ENCODE measurements around the gene PSMF1. TPM values are rescaled to one million over a fixed set of nuclear protein-coding genes. Genes with fewer than 3 reads are reported as not detected.

Gene PSMF1
- total RNA-seq, 1 experiment from 2014 or later, result 153 TPM

DNA sequence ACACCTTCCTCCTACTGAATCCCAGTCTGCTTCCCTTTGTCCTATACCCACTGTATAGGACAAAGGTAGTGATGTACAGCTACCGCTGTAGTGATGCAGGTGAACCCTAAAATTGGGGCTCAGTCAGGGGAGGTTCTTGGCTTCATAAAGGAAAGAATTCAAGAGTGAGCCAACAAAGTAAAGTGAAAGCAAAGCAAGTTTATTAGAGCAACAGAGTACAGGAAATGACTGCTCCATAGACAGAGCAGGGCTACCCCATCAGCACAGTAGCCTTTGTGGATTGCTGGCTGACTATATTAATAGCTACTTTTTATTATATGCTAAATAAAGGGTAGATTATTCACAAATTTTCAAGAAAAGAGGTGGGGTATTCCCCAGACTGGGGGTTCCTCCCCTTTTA is 81.6 kb downstream of the PSMF1 start:
- Histone ChIP-seq H4K20me1 (ENCODE audit: insufficient read depth) (no peaks in the 10 kb centered on the region), H3K27ac (ENCODE audit: low read depth, low read length) (no peak overlapping the region), H3K27me3 (ENCODE audit: insufficient read depth, low read length) (no peaks in the 10 kb centered on the region), H3K4me3 (replicated peaks in 1 of 2; ENCODE audit: low read depth in 1 of 2, low read length in 2 of 2) (no peak overlapping the region), H3K9me3 (ENCODE audit: control insufficient read depth in 1 of 2, insufficient read depth in 1 of 2, low read depth in 1 of 2, low read length in 2 of 2) (no peaks in the 10 kb centered on the region), H2AFZ (ENCODE audit: low read depth, low read length, poor library complexity, severe bottlenecking) (no peak overlapping the region), H3K4me2 (ENCODE audit: low read length) (no peak overlapping the region), H3K9ac (ENCODE audit: low read length) (no peak overlapping the region), H3K4me1 (ENCODE audit: control insufficient read depth in 1 of 2, insufficient read depth in 2 of 2, low read length in 2 of 2) (peaks cover 0 to 9% of the 10 kb centered on the region in 2 experiments; a peak in 1 of 4 replicates), H3K79me2 (ENCODE audit: insufficient read depth, low read length) (no peaks in the 10 kb centered on the region), H3K9me2 (ENCODE audit: insufficient read depth) (no peaks in the 10 kb centered on the region), H3K36me3 (ENCODE audit: control insufficient read depth in 1 of 2, insufficient read depth in 2 of 2, low read length in 2 of 2) (no peaks in the 10 kb centered on the region)
- ATAC-seq (no peak), DNase-seq (ENCODE audit: low read depth, low spot score) (no peak)
- BruUV-seq (replicated peaks), result no TSS peak
- CTCF ChIA-PET, result interaction anchor here (2.0 kb wide), 1 partner anchor 13 kb away, joined by 5 read pairs; no protein-coding TSS in a partner anchor
- intact Hi-C loops (cut with micrococcal nuclease), result no loop called here
- TF ChIP-seq FOSL1 (IDR thresholded peaks at IDR 0.05; ENCODE audit: low read depth), result no peak
- no peak for TF ChIP-seq TCF7L2 (IDR thresholded peaks at IDR 0.05; ENCODE audit: borderline replicate concordance, extremely low read depth, insufficient read depth, insufficient read length)
- TF ChIP-seq, protein P1, sequence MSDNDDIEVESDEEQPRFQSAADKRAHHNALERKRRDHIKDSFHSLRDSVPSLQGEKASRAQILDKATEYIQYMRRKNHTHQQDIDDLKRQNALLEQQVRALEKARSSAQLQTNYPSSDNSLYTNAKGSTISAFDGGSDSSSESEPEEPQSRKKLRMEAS (IDR thresholded peaks at IDR 0.05), result no peak
- no peak for TF ChIP-seq ZFX (IDR thresholded peaks at IDR 0.05)
- TF ChIP-seq REST (IDR thresholded peaks at IDR 0.05; ENCODE audit: low read depth), result no peak
- TF ChIP-seq SRF (IDR thresholded peaks at IDR 0.05; ENCODE audit: low read depth), result no peak
- no peak for TF ChIP-seq YY1 (IDR thresholded peaks at IDR 0.05; ENCODE audit: extremely low read depth, insufficient replicate concordance, low read depth, low read length)
- no peak for TF ChIP-seq CBX3 (IDR thresholded peaks at IDR 0.05; ENCODE audit: low read depth)
- no peak for TF ChIP-seq CEBPB (IDR thresholded peaks at IDR 0.05; ENCODE audit: low read depth)
- no peak for TF ChIP-seq ATF3 (IDR thresholded peaks at IDR 0.05)
- TF ChIP-seq EZH2phosphoT487 (IDR thresholded peaks at IDR 0.05; ENCODE audit: borderline replicate concordance), result no peak
- no peak for TF ChIP-seq POLR2AphosphoS5 (IDR thresholded peaks at IDR 0.05; ENCODE audit: low read depth, low read length)
- TF ChIP-seq ZNF274 (IDR thresholded peaks at IDR 0.05; ENCODE audit: low read depth, low read length), result no peak
- TF ChIP-seq RAD21 (IDR thresholded peaks at IDR 0.05; ENCODE audit: low read depth), result no peak
- TF ChIP-seq CTCF (IDR thresholded peaks at IDR 0.05 in 2 of 3, conservative IDR thresholded peaks at IDR 0.05 in 1 of 3; ENCODE audit: borderline replicate concordance in 1 of 3, insufficient read depth in 1 of 3, low read depth in 2 of 3, low read length in 2 of 3), result no peak
- no peak for TF ChIP-seq JUND (IDR thresholded peaks at IDR 0.05)
- no peak for TF ChIP-seq SP1 (IDR thresholded peaks at IDR 0.05; ENCODE audit: low read depth)
- RAD21 ChIA-PET (ENCODE audit: low non-redundant PET in 1 of 2, low total read pairs in 2 of 2, uncharacterized antibody in 2 of 2, unreplicated experiment in 2 of 2), result no interaction called here
- POLR2A ChIA-PET, result no interaction called here
